Measurements from ENCODE around the gene OR4F15. TPM values are rescaled to one million over a fixed set of nuclear protein-coding genes. Genes with fewer than 3 reads are reported as not detected.

Gene OR4F15, protein sequence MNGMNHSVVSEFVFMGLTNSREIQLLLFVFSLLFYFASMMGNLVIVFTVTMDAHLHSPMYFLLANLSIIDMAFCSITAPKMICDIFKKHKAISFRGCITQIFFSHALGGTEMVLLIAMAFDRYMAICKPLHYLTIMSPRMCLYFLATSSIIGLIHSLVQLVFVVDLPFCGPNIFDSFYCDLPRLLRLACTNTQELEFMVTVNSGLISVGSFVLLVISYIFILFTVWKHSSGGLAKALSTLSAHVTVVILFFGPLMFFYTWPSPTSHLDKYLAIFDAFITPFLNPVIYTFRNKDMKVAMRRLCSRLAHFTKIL
- not detected in 2 replicates for total RNA-seq

DNA sequence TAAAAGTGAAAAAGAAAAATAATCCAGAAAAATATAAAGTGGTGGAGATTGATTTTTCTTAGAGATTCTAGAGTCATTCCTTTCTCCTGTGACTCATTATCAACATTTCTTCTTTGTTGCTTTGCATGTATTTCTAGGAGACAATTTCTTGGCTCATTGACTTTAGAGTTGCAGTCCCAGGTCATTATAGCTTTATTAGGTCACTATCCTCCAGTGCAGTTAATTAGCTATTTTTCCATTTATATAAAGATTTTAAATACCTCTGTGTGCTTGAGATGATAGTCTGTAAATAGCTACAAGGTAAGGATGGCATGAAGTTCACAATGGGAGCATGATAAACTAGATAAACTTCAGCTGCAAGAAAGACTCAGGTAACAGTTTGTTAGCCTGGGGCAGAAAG is at the start of gene OR4F15:
OR4F15 (plus strand) TSS at position 301 of the 400 bp plus-strand sequence. CDS start 5,985 bp downstream, outside the sequence.

GRCh38 chr15:101803209-101803608 is 8.8 kb upstream of the OR4F15 start, which contains the start of gene OR4F6:
TSS of gene OR4F6 (plus strand) at chr15:101803509. CDS start at chr15:101805720, 2,211 bp downstream.

Other genes starting within 250 kb of the OR4F15 start
- 42.4 and 73.3 TPM in 2 replicates for gene TM2D3, start 159.8 kb upstream of the OR4F15 start, total RNA-seq
- gene TARS3, start 87.7 kb upstream of the OR4F15 start, total RNA-seq: 8.8 and 11.2 TPM in 2 replicates
- gene OR4F6, start 8.7 kb upstream of the OR4F15 start, total RNA-seq: not detected in 2 replicates

Data from endothelial cell of coronary artery (primary cell).